ENCODE results near the gene SLC25A31.

Gene SLC25A31

GRCh38 chr4:127775843-127776242 lies 45.6 kb downstream of the SLC25A31 start:
- Histone ChIP-seq H3K4me1 (ENCODE audit: insufficient read depth, poor library complexity, severe bottlenecking) (peaks cover 10% of the 10 kb centered on the region), H3K4me3 (ENCODE audit: severe bottlenecking) (no peak overlapping the region), H3K27ac (ENCODE audit: poor library complexity, severe bottlenecking) (no peak overlapping the region), H3K9me3 (ENCODE audit: severe bottlenecking) (no peaks in the 10 kb centered on the region), H3K36me3 (ENCODE audit: low read depth) (no peaks in the 10 kb centered on the region), H3K27me3 (ENCODE audit: insufficient read depth, poor library complexity, severe bottlenecking) (no peaks in the 10 kb centered on the region)
- ATAC-seq (ENCODE audit: low read depth) = no peak
- TF ChIP-seq, protein P1, sequence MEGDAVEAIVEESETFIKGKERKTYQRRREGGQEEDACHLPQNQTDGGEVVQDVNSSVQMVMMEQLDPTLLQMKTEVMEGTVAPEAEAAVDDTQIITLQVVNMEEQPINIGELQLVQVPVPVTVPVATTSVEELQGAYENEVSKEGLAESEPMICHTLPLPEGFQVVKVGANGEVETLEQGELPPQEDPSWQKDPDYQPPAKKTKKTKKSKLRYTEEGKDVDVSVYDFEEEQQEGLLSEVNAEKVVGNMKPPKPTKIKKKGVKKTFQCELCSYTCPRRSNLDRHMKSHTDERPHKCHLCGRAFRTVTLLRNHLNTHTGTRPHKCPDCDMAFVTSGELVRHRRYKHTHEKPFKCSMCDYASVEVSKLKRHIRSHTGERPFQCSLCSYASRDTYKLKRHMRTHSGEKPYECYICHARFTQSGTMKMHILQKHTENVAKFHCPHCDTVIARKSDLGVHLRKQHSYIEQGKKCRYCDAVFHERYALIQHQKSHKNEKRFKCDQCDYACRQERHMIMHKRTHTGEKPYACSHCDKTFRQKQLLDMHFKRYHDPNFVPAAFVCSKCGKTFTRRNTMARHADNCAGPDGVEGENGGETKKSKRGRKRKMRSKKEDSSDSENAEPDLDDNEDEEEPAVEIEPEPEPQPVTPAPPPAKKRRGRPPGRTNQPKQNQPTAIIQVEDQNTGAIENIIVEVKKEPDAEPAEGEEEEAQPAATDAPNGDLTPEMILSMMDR (IDR thresholded peaks at IDR 0.05; ENCODE audit: poor library complexity, severe bottlenecking) = no peak
- no peak for DNase-seq (ENCODE audit: low spot score)

- H3K4me1 ChIP-seq (ENCODE audit: insufficient read depth, poor library complexity, severe bottlenecking) = peaks cover 8% of the 10 kb centered on the region
- no peaks in the 10 kb centered on the region for H3K27me3 ChIP-seq (ENCODE audit: insufficient read depth, poor library complexity, severe bottlenecking)
- no peak for DNase-seq (ENCODE audit: low spot score)
- no peak overlapping the region for H3K27ac ChIP-seq (ENCODE audit: poor library complexity, severe bottlenecking)
- H3K9me3 ChIP-seq (ENCODE audit: severe bottlenecking) = no peaks in the 10 kb centered on the region
- no peak overlapping the region for H3K4me3 ChIP-seq (ENCODE audit: severe bottlenecking)
- no peaks in the 10 kb centered on the region for H3K36me3 ChIP-seq (ENCODE audit: low read depth)
- ATAC-seq (ENCODE audit: low read depth) = no peak
- TF ChIP-seq, protein P1 (IDR thresholded peaks at IDR 0.05; ENCODE audit: poor library complexity, severe bottlenecking) = no peak
These were observed 46.4 kb downstream of the SLC25A31 start for GRCh38 chr4:127776620-127777019.

DNA sequence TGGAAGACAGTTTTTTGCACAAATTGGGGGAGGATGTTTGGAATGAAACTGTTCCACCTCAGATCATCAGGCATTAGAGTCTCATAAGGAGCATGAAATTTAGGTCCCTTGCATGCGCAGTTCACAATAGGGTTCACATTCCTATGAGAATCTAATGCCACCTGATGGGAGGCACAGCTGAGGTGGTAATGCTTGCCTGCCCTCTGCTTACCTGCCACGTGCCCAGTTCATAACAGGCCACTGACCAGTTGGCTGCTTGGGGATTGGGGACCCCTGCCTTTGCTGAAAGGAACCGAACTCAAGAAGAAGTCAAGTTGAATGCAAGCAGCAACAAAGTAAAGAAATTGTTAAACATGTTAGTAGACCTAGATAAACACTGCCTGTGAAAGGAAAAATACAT lies 47.3 kb downstream of the SLC25A31 start:
- no peak overlapping the region for H3K4me3 ChIP-seq (ENCODE audit: severe bottlenecking)
- H3K27me3 ChIP-seq (ENCODE audit: insufficient read depth, poor library complexity, severe bottlenecking) = no peaks in the 10 kb centered on the region
- H3K4me1 ChIP-seq (ENCODE audit: insufficient read depth, poor library complexity, severe bottlenecking) = no peaks in the 10 kb centered on the region
- no peaks in the 10 kb centered on the region for H3K9me3 ChIP-seq (ENCODE audit: severe bottlenecking)
- DNase-seq (ENCODE audit: low spot score) (no peak), ATAC-seq (ENCODE audit: low read depth) (no peak)
- no peak overlapping the region for H3K27ac ChIP-seq (ENCODE audit: poor library complexity, severe bottlenecking)
- TF ChIP-seq, protein P1 (IDR thresholded peaks at IDR 0.05; ENCODE audit: poor library complexity, severe bottlenecking) = no peak
- no peaks in the 10 kb centered on the region for H3K36me3 ChIP-seq (ENCODE audit: low read depth)

- Histone ChIP-seq H3K9me3 (ENCODE audit: severe bottlenecking) (no peaks in the 10 kb centered on the region), H3K4me3 (ENCODE audit: severe bottlenecking) (no peak overlapping the region), H3K27ac (ENCODE audit: poor library complexity, severe bottlenecking) (no peak overlapping the region), H3K36me3 (ENCODE audit: low read depth) (no peaks in the 10 kb centered on the region), H3K4me1 (ENCODE audit: insufficient read depth, poor library complexity, severe bottlenecking) (no peaks in the 10 kb centered on the region), H3K27me3 (ENCODE audit: insufficient read depth, poor library complexity, severe bottlenecking) (no peaks in the 10 kb centered on the region)
- ATAC-seq (ENCODE audit: low read depth) = no peak
- TF ChIP-seq, protein P1 (IDR thresholded peaks at IDR 0.05; ENCODE audit: poor library complexity, severe bottlenecking) = no peak
- DNase-seq (ENCODE audit: low spot score) = no peak
These were observed 47.9 kb downstream of the SLC25A31 start for GRCh38 chr4:127778102-127778501.

GRCh38 chr4:127780598-127780997 lies 50.4 kb downstream of the SLC25A31 start:
- Histone ChIP-seq H3K4me3 (ENCODE audit: severe bottlenecking) (no peak overlapping the region), H3K27me3 (ENCODE audit: insufficient read depth, poor library complexity, severe bottlenecking) (no peaks in the 10 kb centered on the region)
- TF ChIP-seq, protein P1 (IDR thresholded peaks at IDR 0.05; ENCODE audit: poor library complexity, severe bottlenecking) = no peak

More at GRCh38 chr4:127780598-127780997, 50.4 kb downstream of the SLC25A31 start:
- Histone ChIP-seq H3K9me3 (ENCODE audit: severe bottlenecking) (no peaks in the 10 kb centered on the region), H3K4me1 (ENCODE audit: insufficient read depth, poor library complexity, severe bottlenecking) (peaks cover 5% of the 10 kb centered on the region), H3K27ac (ENCODE audit: poor library complexity, severe bottlenecking) (no peak overlapping the region), H3K36me3 (ENCODE audit: low read depth) (no peaks in the 10 kb centered on the region)
- DNase-seq (ENCODE audit: low spot score) (no peak), ATAC-seq (ENCODE audit: low read depth) (no peak)
